A673 (cell line): ENCODE measurements around the gene RBM17. TPM values are rescaled to one million over a fixed set of nuclear protein-coding genes. Genes with fewer than 3 reads are reported as not detected.

Experiments
- BruUV-seq: library from RNA; stranded (reverse); fragments of 400-500 nt; replicated peaks from 2 replicates; lab custom pipeline; 2021; lab: Mats Ljungman, UMichigan
- CTCF ChIA-PET: fragments of 300-600 bp; sonication (Branson Sonifier 250); formaldehyde crosslinking; loops from one replicate; lab custom pipeline; 2022; ENCODE audit warnings: antibody characterized with exemption; lab: Charles Lee
- POLR2A ChIA-PET: fragments of 300-600 bp; sonication (Branson Sonifier 250); formaldehyde crosslinking; loops from one replicate; lab custom pipeline; 2022; ENCODE audit warnings: antibody characterized with exemption; ENCODE audit not compliant: low non-redundant PET; lab: Charles Lee
- DNase-seq: peaks from one replicate; pipeline ENCODE4 v3.0.0-alpha.2; 2015; ENCODE audit warnings: low spot score
- H3K27ac ChIP-seq: fragments of 200-600 bp; sonication (generic); 2 replicates; pipeline ENCODE4 v1.5.1; 2016; ENCODE audit warnings: mixed run types, low read depth, mild to moderate bottlenecking, mixed read lengths, antibody characterized with exemption, low read length; ENCODE audit not compliant: poor library complexity, severe bottlenecking
- H3K27me3 ChIP-seq: fragments of 200-600 bp; sonication (generic); replicated peaks from 2 replicates; pipeline ENCODE4 v1.6.1; 2017; ENCODE audit warnings: mixed run types, low read depth, mild to moderate bottlenecking, mixed read lengths, antibody characterized with exemption, low read length; ENCODE audit not compliant: insufficient read depth, poor library complexity
- H3K36me3 ChIP-seq: fragments of 200-600 bp; sonication (generic); 2 replicates; pipeline ENCODE4 v1.6.1; 2016; ENCODE audit warnings: mixed run types, mild to moderate bottlenecking, mixed read lengths, antibody characterized with exemption, low read length; ENCODE audit not compliant: insufficient read depth, poor library complexity, severe bottlenecking
- H3K4me1 ChIP-seq: fragments of 200-600 bp; sonication (generic); 2 replicates; pipeline ENCODE4 v1.6.1; 2017; ENCODE audit warnings: mixed run types, mild to moderate bottlenecking, mixed read lengths, antibody characterized with exemption, low read length; ENCODE audit not compliant: insufficient read depth, poor library complexity, severe bottlenecking
- H3K4me3 ChIP-seq: fragments of 200-600 bp; sonication (generic); 2 replicates; pipeline ENCODE4 v1.5.1; 2016; ENCODE audit warnings: low read depth, mixed run types, mild to moderate bottlenecking, mixed read lengths, low read length; ENCODE audit not compliant: poor library complexity, severe bottlenecking
- H3K9me3 ChIP-seq: fragments of 200-600 bp; sonication (generic); 2 replicates; pipeline ENCODE4 v1.6.1; 2016; ENCODE audit warnings: mixed run types, low read depth, mild to moderate bottlenecking, mixed read lengths, antibody characterized with exemption, low read length; ENCODE audit not compliant: poor library complexity, severe bottlenecking
- EZH2 ChIP-seq: fragments of 200-600 bp; sonication (generic); IDR thresholded peaks from 2 replicates; pipeline ENCODE4 v1.6.1; 2017; ENCODE audit warnings: borderline replicate concordance, low read depth, mild to moderate bottlenecking, mixed read lengths, antibody characterized with exemption, low read length; ENCODE audit not compliant: poor library complexity, severe bottlenecking
- intact Hi-C: fragments of 100-400 bp; cut with micrococcal nuclease; formaldehyde crosslinking; loops from one replicate; pipeline ENCODE4 v1.10.0; 2022; ENCODE audit not compliant: unreplicated experiment
- total RNA-seq: library from RNA; stranded (reverse); gene quantifications from 2 replicates; pipeline ENCODE4 v1.2.3, GENCODE V29; 2021
- TF ChIP-seq, protein P1 (sequence below): fragments of 300-800, 200-600 bp; sonication (generic); conservative IDR thresholded peaks from 2 replicates; pipeline ENCODE4 v1.5.1; 2017; ENCODE audit warnings: low read depth, mild to moderate bottlenecking, antibody characterized with exemption, low read length, moderate library complexity, mixed read lengths

RBM17 gene
- total RNA-seq, 1 experiment from 2014 or later = 195 TPM

DNA sequence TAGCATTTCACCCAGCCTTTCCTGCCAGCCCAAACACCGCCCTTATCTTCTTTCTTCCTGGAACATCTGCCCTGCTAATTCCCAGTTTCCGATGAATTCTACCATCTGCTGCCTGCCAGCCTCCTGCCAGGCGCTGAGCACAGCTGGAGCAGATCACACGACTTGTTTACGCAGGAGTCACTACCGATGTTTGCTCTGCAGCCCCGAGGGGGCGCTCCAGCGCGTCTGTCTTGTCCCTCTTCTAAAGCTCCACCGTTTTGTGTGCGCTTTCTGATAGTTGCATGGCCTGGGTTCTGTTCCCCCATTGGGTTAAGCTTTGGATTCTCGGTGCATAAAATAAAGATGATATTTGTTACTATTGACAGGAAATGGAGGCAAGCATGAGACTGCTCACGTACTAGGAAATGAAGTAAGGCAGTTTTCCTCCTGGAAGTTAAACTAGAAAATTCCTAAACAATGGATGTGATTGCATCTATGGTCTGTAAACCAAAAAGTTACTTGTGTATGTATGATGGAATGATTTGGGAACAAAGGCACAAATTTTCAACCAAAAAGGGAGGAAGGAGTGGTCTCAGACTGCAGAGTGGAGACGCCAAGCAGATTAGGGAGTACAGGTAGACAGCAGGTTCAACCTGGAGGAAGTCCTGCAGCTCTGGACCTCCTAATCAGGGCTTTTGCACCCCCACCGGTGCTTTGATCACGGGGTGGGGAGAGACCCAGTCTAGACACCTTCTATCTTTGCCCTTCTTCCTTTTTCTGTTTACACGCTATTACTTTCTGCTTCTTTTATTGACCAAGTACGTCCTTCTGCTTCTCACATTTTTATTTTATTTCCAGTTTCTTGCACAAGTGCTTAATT lies 2.2 kb upstream of the RBM17 start:
- H3K9me3 ChIP-seq = no peaks in the 10 kb centered on the region
- no TSS peak for BruUV-seq
- no peaks in the 10 kb centered on the region for H3K36me3 ChIP-seq
- TF ChIP-seq, protein P1, sequence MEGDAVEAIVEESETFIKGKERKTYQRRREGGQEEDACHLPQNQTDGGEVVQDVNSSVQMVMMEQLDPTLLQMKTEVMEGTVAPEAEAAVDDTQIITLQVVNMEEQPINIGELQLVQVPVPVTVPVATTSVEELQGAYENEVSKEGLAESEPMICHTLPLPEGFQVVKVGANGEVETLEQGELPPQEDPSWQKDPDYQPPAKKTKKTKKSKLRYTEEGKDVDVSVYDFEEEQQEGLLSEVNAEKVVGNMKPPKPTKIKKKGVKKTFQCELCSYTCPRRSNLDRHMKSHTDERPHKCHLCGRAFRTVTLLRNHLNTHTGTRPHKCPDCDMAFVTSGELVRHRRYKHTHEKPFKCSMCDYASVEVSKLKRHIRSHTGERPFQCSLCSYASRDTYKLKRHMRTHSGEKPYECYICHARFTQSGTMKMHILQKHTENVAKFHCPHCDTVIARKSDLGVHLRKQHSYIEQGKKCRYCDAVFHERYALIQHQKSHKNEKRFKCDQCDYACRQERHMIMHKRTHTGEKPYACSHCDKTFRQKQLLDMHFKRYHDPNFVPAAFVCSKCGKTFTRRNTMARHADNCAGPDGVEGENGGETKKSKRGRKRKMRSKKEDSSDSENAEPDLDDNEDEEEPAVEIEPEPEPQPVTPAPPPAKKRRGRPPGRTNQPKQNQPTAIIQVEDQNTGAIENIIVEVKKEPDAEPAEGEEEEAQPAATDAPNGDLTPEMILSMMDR = peak; percentile 98
- TF ChIP-seq EZH2 = no peak
- peaks cover 9% of the 10 kb centered on the region for H3K27me3 ChIP-seq
- intact Hi-C loops = loop anchor here (2.0 to 5.0 kb wide), 3 partner anchors 116 to 316 kb away; partner anchors contain the start of gene PFKFB3
- no peak overlapping the region for H3K27ac ChIP-seq
- peak; percentile 96 for DNase-seq
- ChIA-PET CTCF (interaction anchor here (0.5 to 3.1 kb wide), 5 partner anchors 73 to 321 kb away, joined by 3 to 28 read pairs (median 5); partner anchors contain the start of gene PFKFB3), POLR2A (interaction anchor here (0.7 kb wide), 1 partner anchor 296 kb away, joined by 3 read pairs; no protein-coding TSS in a partner anchor)
- H3K4me3 ChIP-seq = no peak overlapping the region
- H3K4me1 ChIP-seq = peaks cover 18% of the 10 kb centered on the region

DNA sequence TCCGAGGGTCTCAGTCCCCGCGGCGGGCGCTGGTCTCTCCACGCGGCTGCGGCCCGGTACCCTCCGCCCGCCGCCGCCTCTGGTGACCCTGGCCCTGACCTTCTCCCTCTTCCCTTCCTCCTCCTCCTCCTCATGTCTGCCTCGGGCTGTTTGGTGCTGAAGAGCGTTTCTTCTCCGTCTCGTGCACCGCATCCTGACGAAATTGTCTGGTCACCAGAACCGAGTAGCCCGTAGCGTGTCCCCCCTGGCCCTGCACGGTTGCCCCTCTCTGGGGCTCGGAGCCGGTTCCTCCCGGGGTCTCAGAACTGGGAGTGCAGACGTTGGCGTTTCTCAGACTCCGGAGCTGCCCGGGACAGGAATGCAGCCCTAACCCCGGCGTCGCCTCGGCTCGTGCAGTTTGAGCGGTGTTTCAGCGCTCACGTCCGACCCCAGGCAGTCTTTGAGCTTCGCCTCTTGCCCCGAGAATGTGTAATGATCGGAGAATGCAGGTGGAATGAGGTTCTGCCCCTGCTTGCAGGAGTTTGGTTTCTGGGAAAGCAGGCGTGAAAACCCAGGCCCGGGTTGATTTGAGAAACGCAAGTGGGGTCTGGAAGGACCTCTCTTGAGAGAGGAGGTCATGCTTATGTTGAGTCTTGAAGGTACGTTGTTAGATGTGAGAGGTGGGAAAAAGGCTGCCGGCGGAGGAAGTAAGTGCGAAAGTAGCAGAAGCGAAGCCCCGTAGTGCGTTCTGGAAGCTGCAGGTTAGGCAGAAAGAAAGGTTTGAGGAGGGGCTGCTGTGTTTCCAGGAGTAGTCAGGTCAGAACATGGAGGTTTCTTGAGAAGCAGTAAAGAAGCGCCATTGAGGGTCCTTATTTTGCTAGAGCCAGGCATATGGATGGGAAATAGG lies 743 bp downstream of the RBM17 start:
- peak overlapping the region; percentile 95 for H3K27ac ChIP-seq

More for the DNA sequence above, 743 bp downstream of the RBM17 start:
- peak; percentile 18 for DNase-seq
- Histone ChIP-seq H3K9me3 (no peaks in the 10 kb centered on the region), H3K4me3 (peak overlapping the region; percentile 87), H3K36me3 (no peaks in the 10 kb centered on the region), H3K27me3 (no peaks in the 10 kb centered on the region), H3K4me1 (peaks cover 25% of the 10 kb centered on the region)
- TF ChIP-seq EZH2 = no peak
- TF ChIP-seq, protein P1 = no peak
- CTCF ChIA-PET = interaction anchor here (0.6 to 1.0 kb wide), 4 partner anchors 41 to 320 kb away, joined by 3 to 6 read pairs (median 3); partner anchors contain the start of genes ANKRD16 and FBH1
- POLR2A ChIA-PET = no interaction called here
- intact Hi-C loops = loop anchor here (5.0 kb wide), 2 partner anchors 113 to 142 kb away; partner anchors contain the start of gene PFKFB3
- BruUV-seq = no TSS peak
